Adipocyte (in vitro differentiated cells): Measurements from ENCODE around the gene FRAT2.

Source experiments
- DNase-seq: peaks from one replicate; pipeline ENCODE4 v3.0.0-alpha.2; 2015; ENCODE audit warnings: low read depth
- H3K27me3 ChIP-seq: replicated peaks from 2 replicates; pipeline ENCODE4 v1.7.0; 2013; ENCODE audit warnings: mild to moderate bottlenecking, low read length, moderate library complexity; ENCODE audit not compliant: control insufficient read depth, insufficient read depth
- H3K36me3 ChIP-seq: 2 replicates; pipeline ENCODE4 v1.7.0; 2013; ENCODE audit warnings: low read length, mild to moderate bottlenecking, moderate library complexity; ENCODE audit not compliant: control insufficient read depth, insufficient read depth, severe bottlenecking
- H3K4me1 ChIP-seq: 2 replicates; pipeline ENCODE4 v1.7.0; 2013; ENCODE audit warnings: mild to moderate bottlenecking, low read length, moderate library complexity; ENCODE audit not compliant: control insufficient read depth, insufficient read depth
- H3K4me3 ChIP-seq: 2 replicates; pipeline ENCODE4 v1.7.0; 2013; ENCODE audit warnings: mild to moderate bottlenecking, low read length, moderate library complexity
- H3K9ac ChIP-seq: 2 replicates; pipeline ENCODE4 v1.7.0; 2013; ENCODE audit warnings: mild to moderate bottlenecking, low read length, moderate library complexity
- H3K9me3 ChIP-seq: 2 replicates; pipeline ENCODE4 v1.7.0; 2013; ENCODE audit warnings: mild to moderate bottlenecking, low read length, moderate library complexity; ENCODE audit not compliant: control insufficient read depth

The FRAT2 gene

GRCh38 chr10:97321032-97321803 is 13.3 kb downstream of the FRAT2 start:
- Histone ChIP-seq H3K4me3 (peak overlapping the region; percentile 93), H3K4me1 (peaks cover 11% of the 10 kb centered on the region)
- no peak for DNase-seq

DNA sequence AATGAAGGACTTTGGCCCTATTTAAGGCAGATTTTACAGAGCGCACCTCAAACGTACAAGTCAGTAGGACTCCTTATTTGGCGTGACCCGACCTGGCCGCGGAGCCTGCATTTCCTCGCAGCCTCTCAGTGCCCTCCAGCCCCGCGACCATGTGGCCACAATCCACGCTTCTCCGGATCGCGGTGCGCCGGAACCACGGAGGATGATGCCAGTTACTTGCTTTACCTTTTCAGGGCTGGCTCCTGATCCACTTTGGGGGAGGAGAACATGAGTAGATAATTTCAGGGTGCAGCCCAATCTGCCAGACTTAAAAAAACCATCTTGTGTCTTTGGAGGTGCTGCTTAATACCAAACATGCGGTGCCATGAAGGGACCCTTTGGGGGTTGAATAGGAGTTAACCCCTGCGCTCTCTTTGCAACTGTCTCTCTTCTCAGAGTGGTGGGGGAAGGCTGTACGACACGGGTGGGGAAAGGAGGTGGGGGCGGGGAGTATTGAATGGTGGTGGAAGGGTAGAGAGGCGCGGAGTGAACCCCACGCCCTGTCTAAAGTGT is 14.0 kb downstream of the FRAT2 start:
- Histone ChIP-seq H3K4me1 (peaks cover 11% of the 10 kb centered on the region), H3K9ac (peak overlapping the region; percentile 96), H3K36me3 (no peaks in the 10 kb centered on the region), H3K9me3 (no peaks in the 10 kb centered on the region), H3K4me3 (peak overlapping the region; percentile 93), H3K27me3 (no peaks in the 10 kb centered on the region)
- DNase-seq = no peak

More at GRCh38 chr10:97321032-97321803, 13.3 kb downstream of the FRAT2 start:
- Histone ChIP-seq H3K9me3 (no peaks in the 10 kb centered on the region), H3K36me3 (no peaks in the 10 kb centered on the region), H3K27me3 (no peaks in the 10 kb centered on the region), H3K9ac (peak overlapping the region; percentile 56)

DNA sequence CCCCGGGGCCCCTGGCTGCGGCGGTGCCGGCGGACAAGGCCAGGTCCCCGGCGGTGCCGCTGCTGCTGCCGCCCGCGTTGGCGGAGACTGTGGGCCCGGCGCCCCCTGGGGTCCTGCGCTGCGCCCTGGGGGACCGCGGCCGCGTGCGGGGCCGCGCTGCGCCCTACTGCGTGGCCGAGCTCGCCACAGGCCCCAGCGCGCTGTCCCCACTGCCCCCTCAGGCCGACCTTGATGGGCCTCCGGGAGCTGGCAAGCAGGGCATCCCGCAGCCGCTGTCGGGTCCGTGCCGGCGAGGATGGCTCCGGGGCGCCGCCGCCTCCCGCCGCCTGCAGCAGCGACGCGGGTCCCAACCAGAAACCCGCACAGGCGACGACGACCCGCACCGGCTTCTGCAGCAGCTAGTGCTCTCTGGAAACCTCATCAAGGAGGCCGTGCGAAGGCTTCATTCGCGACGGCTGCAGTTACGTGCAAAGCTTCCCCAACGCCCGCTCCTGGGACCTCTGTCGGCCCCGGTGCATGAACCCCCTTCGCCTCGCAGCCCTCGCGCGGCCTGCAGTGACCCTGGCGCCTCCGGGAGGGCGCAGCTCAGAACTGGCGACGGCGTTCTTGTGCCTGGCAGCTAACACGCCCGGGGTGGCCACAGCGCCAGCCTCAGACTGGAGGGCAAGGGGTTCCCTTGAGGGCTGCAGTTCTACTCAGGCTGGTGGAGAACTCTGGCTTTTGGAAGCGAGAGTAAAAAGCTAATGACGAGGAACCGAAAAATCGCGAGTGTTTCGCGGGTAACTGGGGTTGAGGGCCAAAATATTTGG is 14.7 kb downstream of the FRAT2 start:
- H3K4me3 ChIP-seq = peak overlapping the region; percentile 93

DNA sequence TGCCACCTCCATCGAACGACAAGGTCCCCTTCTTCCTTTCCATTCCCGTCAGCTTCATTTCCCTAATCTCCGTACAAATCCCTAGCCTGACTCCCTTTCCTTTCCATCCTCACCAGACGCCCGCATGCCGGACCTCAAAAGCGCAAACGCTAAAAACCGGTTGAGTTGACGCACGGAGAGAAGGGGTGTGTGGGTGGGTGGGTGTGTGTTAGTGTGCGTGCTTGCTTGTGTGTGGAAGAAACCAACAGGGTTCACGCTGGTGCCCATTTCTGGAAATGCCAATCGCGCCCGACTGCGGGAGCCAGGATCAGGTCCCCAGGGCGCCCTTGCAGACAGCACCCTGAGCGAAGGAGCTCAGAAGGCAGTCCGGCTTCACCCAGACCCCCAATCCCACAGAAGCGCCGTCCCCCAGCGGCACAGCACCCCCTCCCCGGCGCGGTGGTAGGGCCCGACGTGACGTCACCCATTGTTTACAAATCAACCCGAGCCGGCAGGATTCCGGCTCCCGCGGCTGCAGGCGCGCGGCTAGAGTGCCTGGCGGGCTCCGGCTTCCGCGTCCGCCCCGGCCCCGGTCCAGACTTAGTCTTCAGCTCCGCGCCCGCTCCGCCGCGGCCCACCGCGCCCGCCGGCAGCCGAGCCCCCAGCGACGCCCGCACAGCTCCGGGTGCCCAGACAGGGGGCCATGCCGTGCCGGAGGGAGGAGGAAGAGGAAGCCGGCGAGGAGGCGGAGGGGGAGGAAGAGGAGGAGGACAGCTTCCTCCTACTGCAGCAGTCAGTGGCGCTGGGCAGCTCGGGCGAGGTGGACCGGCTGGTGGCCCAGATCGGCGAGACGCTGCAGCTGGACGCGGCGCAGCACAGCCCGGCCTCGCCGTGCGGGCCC is 15.5 kb downstream of the FRAT2 start, which contains the start of gene FRAT1:
Gene FRAT1 (plus strand): TSS at position 500 of the 880 bp plus-strand sequence. CDS start 183 bp downstream, at position 683.
- Histone ChIP-seq H3K27me3 (no peaks in the 10 kb centered on the region), H3K9me3 (no peaks in the 10 kb centered on the region), H3K4me3 (peak within 1 kb of the TSS; percentile 93), H3K36me3 (no peaks in the 10 kb centered on the region), H3K9ac (peak within 1 kb of the TSS; percentile 96), H3K4me1 (peaks cover 11% of the 10 kb centered on the region)
- DNase-seq = peak; percentile 96

More for the DNA sequence above, 14.7 kb downstream of the FRAT2 start:
- Histone ChIP-seq H3K9ac (peak overlapping the region; percentile 96), H3K9me3 (no peaks in the 10 kb centered on the region), H3K36me3 (no peaks in the 10 kb centered on the region), H3K4me1 (peaks cover 11% of the 10 kb centered on the region), H3K27me3 (no peaks in the 10 kb centered on the region)
- DNase-seq = peak; percentile 51

DNA sequence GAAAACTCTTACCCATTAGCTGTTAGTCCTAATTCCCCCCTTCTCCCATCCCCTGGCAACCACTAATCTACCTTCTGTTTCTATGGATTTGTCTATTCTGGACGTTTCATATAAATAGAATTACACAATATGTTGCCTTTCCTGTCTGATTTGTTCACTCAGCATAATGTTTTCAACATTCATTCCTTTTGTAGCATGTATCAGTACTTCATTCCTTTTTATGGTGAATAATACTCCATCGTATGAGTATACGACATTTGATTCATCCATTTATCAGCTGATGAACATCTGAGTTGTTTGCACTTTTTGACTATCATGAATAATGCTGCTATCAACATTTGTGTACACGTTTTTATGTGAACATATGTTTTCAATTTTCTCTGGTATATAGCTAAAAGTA is 19.9 kb downstream of the FRAT2 start:
- no peak overlapping the region for H3K4me3 ChIP-seq
- H3K36me3 ChIP-seq = no peaks in the 10 kb centered on the region
- H3K27me3 ChIP-seq = no peaks in the 10 kb centered on the region
- H3K9me3 ChIP-seq = no peaks in the 10 kb centered on the region
- no peaks in the 10 kb centered on the region for H3K4me1 ChIP-seq
- H3K9ac ChIP-seq = no peak overlapping the region
- no peak for DNase-seq

GRCh38 chr10:97312897-97313296 is 21.6 kb downstream of the FRAT2 start:
- Histone ChIP-seq H3K36me3 (no peaks in the 10 kb centered on the region), H3K9me3 (no peaks in the 10 kb centered on the region), H3K9ac (no peak overlapping the region), H3K4me3 (no peak overlapping the region), H3K4me1 (peaks cover 5% of the 10 kb centered on the region), H3K27me3 (no peaks in the 10 kb centered on the region)
- DNase-seq = no peak

GRCh38 chr10:97311111-97311626 is 23.4 kb downstream of the FRAT2 start:
- H3K9me3 ChIP-seq = no peaks in the 10 kb centered on the region
- no peak overlapping the region for H3K9ac ChIP-seq
- no peaks in the 10 kb centered on the region for H3K27me3 ChIP-seq
- peaks cover 11% of the 10 kb centered on the region for H3K4me1 ChIP-seq
- no peaks in the 10 kb centered on the region for H3K36me3 ChIP-seq
- no peak for DNase-seq
- H3K4me3 ChIP-seq = no peak overlapping the region

DNA sequence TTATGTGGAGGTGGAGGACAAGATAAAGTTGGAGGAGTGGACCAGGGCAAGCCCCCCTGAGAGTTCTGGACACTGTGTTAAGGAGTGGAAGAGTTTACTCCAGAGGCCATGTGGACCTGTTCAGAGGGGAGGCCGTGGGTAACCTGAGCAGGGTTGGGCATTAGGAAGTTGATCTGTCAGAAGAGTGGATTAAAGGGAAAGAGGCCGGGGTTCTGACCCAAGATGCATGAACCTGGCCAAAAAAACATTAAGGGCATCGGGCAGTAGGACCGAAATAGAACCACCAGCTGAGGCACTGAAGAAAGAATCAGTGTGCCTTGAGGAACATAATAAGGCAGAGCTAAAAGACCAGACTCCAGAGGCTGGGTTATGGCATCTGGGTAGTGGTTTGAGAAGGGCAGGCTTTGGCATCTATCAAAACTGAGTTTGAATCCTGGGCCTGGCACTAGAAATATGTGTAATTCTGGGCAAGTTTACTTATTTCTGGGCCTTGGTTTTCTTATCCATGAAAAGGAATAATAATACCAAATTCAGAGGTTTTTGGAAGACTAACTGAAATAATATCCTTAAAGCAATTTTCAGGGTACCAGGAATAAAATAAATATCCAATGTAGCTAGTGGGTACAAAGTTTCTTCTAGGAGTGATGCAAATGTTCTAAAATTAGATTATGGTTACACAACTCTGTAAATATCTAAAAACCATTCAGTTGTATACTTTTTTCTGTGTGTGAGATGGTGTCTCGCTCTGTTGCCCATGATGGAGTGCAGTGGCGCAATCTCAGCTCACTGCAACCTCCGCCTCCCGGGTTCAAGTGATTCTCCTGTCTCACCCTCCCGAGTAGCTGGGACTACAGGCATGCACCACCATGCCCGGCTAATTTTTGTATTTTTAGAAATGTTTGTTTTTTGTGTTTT is 26.4 kb downstream of the FRAT2 start:
- DNase-seq = peak; percentile 44
- Histone ChIP-seq H3K4me1 (peaks cover 11% of the 10 kb centered on the region), H3K27me3 (no peaks in the 10 kb centered on the region), H3K4me3 (no peak overlapping the region), H3K9ac (no peak overlapping the region), H3K9me3 (no peaks in the 10 kb centered on the region), H3K36me3 (no peaks in the 10 kb centered on the region)

GRCh38 chr10:97307441-97307840 is 27.1 kb downstream of the FRAT2 start:
- no peak for DNase-seq
- peaks cover 11% of the 10 kb centered on the region for H3K4me1 ChIP-seq
- no peak overlapping the region for H3K9ac ChIP-seq
- H3K27me3 ChIP-seq = no peaks in the 10 kb centered on the region
- H3K4me3 ChIP-seq = no peak overlapping the region
- H3K36me3 ChIP-seq = no peaks in the 10 kb centered on the region
- H3K9me3 ChIP-seq = no peaks in the 10 kb centered on the region
